ENCODE measurements around the gene ABCG5.

The ABCG5 gene

DNA sequence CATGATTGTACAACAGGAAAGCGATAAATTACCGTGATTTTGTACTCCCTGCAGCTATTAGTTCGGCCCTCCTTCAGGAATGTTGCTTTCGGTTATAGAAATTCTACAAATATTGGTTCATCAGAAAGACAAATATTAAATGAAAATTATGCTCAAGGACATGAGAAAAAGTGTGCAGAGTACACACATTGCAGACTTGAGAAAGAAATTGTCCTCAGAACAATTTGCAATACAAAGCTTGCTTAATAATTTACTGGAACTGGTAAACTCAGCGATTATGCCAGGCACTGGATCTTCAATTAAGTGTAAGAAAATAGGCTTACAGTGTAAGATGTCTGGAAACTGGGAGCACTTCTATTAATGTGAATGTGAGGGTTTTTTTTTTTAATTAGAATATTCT, 46.0 kb upstream of the ABCG5 start:
- peaks cover 37% of the 10 kb centered on the region for H3K36me3 ChIP-seq (ENCODE audit: insufficient read depth, low read length)
- no peak overlapping the region for H3K27ac ChIP-seq (ENCODE audit: low read depth, low read length, poor library complexity, severe bottlenecking)
- no peak overlapping the region for H3K4me2 ChIP-seq (ENCODE audit: low read length)
- no peaks in the 10 kb centered on the region for H3K27me3 ChIP-seq (ENCODE audit: insufficient read depth, low read length)
- no peaks in the 10 kb centered on the region for H3K9me3 ChIP-seq (ENCODE audit: low read length)
- no peaks in the 10 kb centered on the region for H4K20me1 ChIP-seq (ENCODE audit: insufficient read depth, low read length)
- H3K4me1 ChIP-seq (ENCODE audit: insufficient read depth, low read length, severe bottlenecking) = no peaks in the 10 kb centered on the region
- H3K79me2 ChIP-seq (ENCODE audit: insufficient read depth, low read length) = no peaks in the 10 kb centered on the region
- no peaks in the 10 kb centered on the region for H3F3A ChIP-seq (ENCODE audit: insufficient read depth, low read length)
- H3K9ac ChIP-seq (ENCODE audit: low read length) = no peak overlapping the region
- TF ChIP-seq EZH2 (IDR thresholded peaks at IDR 0.05; ENCODE audit: borderline replicate concordance, low read length) = no peak
- TF ChIP-seq, protein P1, sequence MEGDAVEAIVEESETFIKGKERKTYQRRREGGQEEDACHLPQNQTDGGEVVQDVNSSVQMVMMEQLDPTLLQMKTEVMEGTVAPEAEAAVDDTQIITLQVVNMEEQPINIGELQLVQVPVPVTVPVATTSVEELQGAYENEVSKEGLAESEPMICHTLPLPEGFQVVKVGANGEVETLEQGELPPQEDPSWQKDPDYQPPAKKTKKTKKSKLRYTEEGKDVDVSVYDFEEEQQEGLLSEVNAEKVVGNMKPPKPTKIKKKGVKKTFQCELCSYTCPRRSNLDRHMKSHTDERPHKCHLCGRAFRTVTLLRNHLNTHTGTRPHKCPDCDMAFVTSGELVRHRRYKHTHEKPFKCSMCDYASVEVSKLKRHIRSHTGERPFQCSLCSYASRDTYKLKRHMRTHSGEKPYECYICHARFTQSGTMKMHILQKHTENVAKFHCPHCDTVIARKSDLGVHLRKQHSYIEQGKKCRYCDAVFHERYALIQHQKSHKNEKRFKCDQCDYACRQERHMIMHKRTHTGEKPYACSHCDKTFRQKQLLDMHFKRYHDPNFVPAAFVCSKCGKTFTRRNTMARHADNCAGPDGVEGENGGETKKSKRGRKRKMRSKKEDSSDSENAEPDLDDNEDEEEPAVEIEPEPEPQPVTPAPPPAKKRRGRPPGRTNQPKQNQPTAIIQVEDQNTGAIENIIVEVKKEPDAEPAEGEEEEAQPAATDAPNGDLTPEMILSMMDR (IDR thresholded peaks at IDR 0.05; ENCODE audit: low read length) = no peak
- no peaks in the 10 kb centered on the region for H3K9me2 ChIP-seq (ENCODE audit: low read depth, low read length)
- no peak overlapping the region for H3K4me3 ChIP-seq (ENCODE audit: low read depth, low read length, poor library complexity, severe bottlenecking)
- no peak overlapping the region for H2AFZ ChIP-seq (ENCODE audit: low read length)

DNA sequence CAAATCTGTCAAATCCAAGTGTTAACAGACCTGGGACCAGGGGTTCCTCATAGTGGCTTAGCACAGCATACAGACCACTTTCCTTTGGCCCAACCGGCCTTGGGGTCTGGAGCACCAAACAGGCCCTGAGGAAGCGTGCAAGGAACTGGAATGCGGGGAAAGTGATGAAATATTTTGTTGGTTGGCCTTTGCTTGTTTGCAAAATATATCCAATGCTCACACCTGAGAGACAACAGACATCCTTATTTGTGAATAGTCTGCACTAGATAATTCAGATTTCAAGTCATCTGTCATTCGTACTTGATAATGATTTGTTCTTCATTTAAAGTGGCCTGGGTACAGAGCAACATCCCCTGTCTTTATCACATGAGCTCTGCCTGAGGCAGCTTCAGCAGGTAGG, 43.7 kb upstream of the ABCG5 start:
- Histone ChIP-seq H3K27ac (ENCODE audit: low read depth, low read length, poor library complexity, severe bottlenecking) (no peak overlapping the region), H3K9ac (ENCODE audit: low read length) (no peak overlapping the region), H3K9me3 (ENCODE audit: low read length) (no peaks in the 10 kb centered on the region), H3K79me2 (ENCODE audit: insufficient read depth, low read length) (no peaks in the 10 kb centered on the region), H4K20me1 (ENCODE audit: insufficient read depth, low read length) (no peaks in the 10 kb centered on the region), H3K4me2 (ENCODE audit: low read length) (no peak overlapping the region), H3K36me3 (ENCODE audit: insufficient read depth, low read length) (peaks cover 13% of the 10 kb centered on the region), H3K4me1 (ENCODE audit: insufficient read depth, low read length, severe bottlenecking) (no peaks in the 10 kb centered on the region), H3K9me2 (ENCODE audit: low read depth, low read length) (no peaks in the 10 kb centered on the region), H2AFZ (ENCODE audit: low read length) (no peak overlapping the region), H3K27me3 (ENCODE audit: insufficient read depth, low read length) (no peaks in the 10 kb centered on the region), H3F3A (ENCODE audit: insufficient read depth, low read length) (no peaks in the 10 kb centered on the region), H3K4me3 (ENCODE audit: low read depth, low read length, poor library complexity, severe bottlenecking) (no peak overlapping the region)
- TF ChIP-seq, protein P1 (IDR thresholded peaks at IDR 0.05; ENCODE audit: low read length) = no peak
- TF ChIP-seq EZH2 (IDR thresholded peaks at IDR 0.05; ENCODE audit: borderline replicate concordance, low read length) = no peak

DNA sequence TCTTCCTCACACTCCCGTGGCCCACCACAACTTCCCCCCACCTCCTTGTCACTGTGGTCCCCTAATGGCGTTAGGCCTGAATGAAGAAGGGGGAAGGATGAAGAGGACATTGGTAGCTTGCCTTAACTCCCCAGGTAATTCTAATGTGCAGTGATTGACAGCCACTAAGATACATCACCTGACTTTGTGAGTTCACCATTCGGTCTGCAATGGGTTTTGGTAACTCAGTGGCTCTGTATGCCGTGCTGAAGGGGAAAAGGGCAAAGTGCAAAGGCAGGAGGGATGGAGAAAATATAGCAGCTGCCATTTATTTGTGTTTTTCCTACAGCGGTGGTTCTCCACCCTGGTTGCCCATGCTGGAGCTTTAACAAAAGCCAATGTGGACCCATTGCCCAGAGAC, 42.3 kb upstream of the ABCG5 start:
- Histone ChIP-seq H3K36me3 (ENCODE audit: insufficient read depth, low read length) (0 out of 2 replicates have a peak, but pooled peaks cover 4% of the 10 kb centered on the region), H3K79me2 (ENCODE audit: insufficient read depth, low read length) (no peaks in the 10 kb centered on the region), H3K4me1 (ENCODE audit: insufficient read depth, low read length, severe bottlenecking) (no peaks in the 10 kb centered on the region), H3F3A (ENCODE audit: insufficient read depth, low read length) (no peaks in the 10 kb centered on the region), H3K27me3 (ENCODE audit: insufficient read depth, low read length) (no peaks in the 10 kb centered on the region), H3K4me2 (ENCODE audit: low read length) (no peak overlapping the region), H3K9me2 (ENCODE audit: low read depth, low read length) (no peaks in the 10 kb centered on the region), H3K4me3 (ENCODE audit: low read depth, low read length, poor library complexity, severe bottlenecking) (no peak overlapping the region), H3K27ac (ENCODE audit: low read depth, low read length, poor library complexity, severe bottlenecking) (no peak overlapping the region), H2AFZ (ENCODE audit: low read length) (no peak overlapping the region), H4K20me1 (ENCODE audit: insufficient read depth, low read length) (no peaks in the 10 kb centered on the region), H3K9ac (ENCODE audit: low read length) (no peak overlapping the region), H3K9me3 (ENCODE audit: low read length) (no peaks in the 10 kb centered on the region)
- TF ChIP-seq, protein P1 (IDR thresholded peaks at IDR 0.05; ENCODE audit: low read length) = no peak
- no peak for TF ChIP-seq EZH2 (IDR thresholded peaks at IDR 0.05; ENCODE audit: borderline replicate concordance, low read length)
